Measurements from ENCODE around the gene PRG3. TPM values are rescaled to one million over a fixed set of nuclear protein-coding genes. Genes with fewer than 3 reads are reported as not detected.

The PRG3 gene
- total and polyA plus RNA-seq, 2 donors (not counting 3 experiments of a cell fraction or from before 2014, with no cell fraction given): not detected

DNA sequence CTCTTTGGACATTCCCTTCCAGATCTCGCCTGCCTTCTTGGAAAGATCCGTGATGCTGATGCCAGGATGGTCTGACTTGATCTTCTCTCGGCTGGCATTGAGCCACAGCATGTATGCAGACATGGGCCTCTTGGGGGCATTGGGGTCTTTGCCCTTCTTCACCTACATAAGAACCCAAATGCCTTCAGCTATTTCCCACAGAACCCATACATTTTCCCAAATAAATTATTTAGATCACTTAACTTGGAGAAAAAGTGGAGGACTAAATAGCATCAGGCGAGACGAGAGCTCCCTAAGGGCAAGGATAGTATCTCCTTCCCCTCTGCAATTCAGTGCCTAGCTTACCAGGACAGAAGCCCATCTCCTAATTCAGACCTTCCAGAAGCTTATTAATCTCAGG, 53.2 kb downstream of the PRG3 start:
- ChIA-PET POLR2A (no interaction called here), CTCF (no interaction called here)
- H3K36me3 ChIP-seq (ENCODE audit: control insufficient read depth in 2 of 2, extremely low read depth in 1 of 2, insufficient read depth in 2 of 2, low read length in 2 of 2): peaks cover 31 to 41% of the 10 kb centered on the region in 2 experiments
- H3K4me3 ChIP-seq (replicated peaks in 1 of 3; ENCODE audit: insufficient read depth in 1 of 3, low read depth in 1 of 3, low read length in 3 of 3): no peak overlapping the region
- H3K9me1 ChIP-seq (replicated peaks; ENCODE audit: control insufficient read depth, extremely low read depth, insufficient read depth, low read length): no peaks in the 10 kb centered on the region
- BruUV-seq (replicated peaks): no TSS peak
- no peaks in the 10 kb centered on the region for H4K20me1 ChIP-seq (replicated peaks; ENCODE audit: control insufficient read depth, extremely low read depth, insufficient read depth, low read length)
- H2AFZ ChIP-seq (ENCODE audit: low read depth, low read length): no peak overlapping the region
- H3K27me3 ChIP-seq (ENCODE audit: control insufficient read depth in 2 of 2, insufficient read depth in 2 of 2, low read length in 2 of 2): no peaks in the 10 kb centered on the region
- H3K4me2 ChIP-seq (ENCODE audit: insufficient read depth, low read length): no peak overlapping the region
- H3K27ac ChIP-seq (ENCODE audit: insufficient read depth, low read depth, low read length): no peak overlapping the region
- dilution Hi-C loops (cut with MboI; ENCODE audit: extremely low pct_ligation_motif_present, low sequenced_read_pairs): no loop called here
- intact Hi-C loops (cut with micrococcal nuclease): loop anchor here (5.0 kb wide), 1 partner anchor 320 kb away; the partner anchor contains the start of gene YPEL4
- FAIRE-seq (no peak), DNase-seq (ENCODE audit: low read depth, low spot score) (no peak)
- peaks cover 13% of the 10 kb centered on the region for H3K79me2 ChIP-seq (ENCODE audit: control insufficient read depth, insufficient read depth, low read length)
- no peaks in the 10 kb centered on the region for H3K9me3 ChIP-seq (replicated peaks; ENCODE audit: control insufficient read depth, insufficient read depth, low read length)
- no peak for TF ChIP-seq FOS (IDR thresholded peaks at IDR 0.05; ENCODE audit: borderline replicate concordance, insufficient read depth, low read length)
- TF ChIP-seq EZH2 (IDR thresholded peaks at IDR 0.05; ENCODE audit: borderline replicate concordance, low read depth, low read length, severe bottlenecking): no peak
- TF ChIP-seq, protein P1, sequence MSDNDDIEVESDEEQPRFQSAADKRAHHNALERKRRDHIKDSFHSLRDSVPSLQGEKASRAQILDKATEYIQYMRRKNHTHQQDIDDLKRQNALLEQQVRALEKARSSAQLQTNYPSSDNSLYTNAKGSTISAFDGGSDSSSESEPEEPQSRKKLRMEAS (IDR thresholded peaks at IDR 0.05; ENCODE audit: insufficient read depth, insufficient read length): no peak
- peaks cover 26% of the 10 kb centered on the region for H3K4me1 ChIP-seq (ENCODE audit: control insufficient read depth, extremely low read depth, insufficient read depth, low read length)
- H3K9ac ChIP-seq (replicated peaks; ENCODE audit: extremely low read depth, insufficient read depth, low read length): no peak overlapping the region

Other genes starting within 250 kb of the PRG3 start
- gene LRRC55, start 199.2 kb downstream of the PRG3 start, total RNA-seq: not detected in 2 replicates
- gene LRRC55, start 199.2 kb downstream of the PRG3 start, polyA plus RNA-seq: not detected in 2 replicates
- gene APLNR, start 143.9 kb downstream of the PRG3 start, total RNA-seq: 0.09 and 0.38 TPM in 2 replicates
- 0.03 and 0.04 TPM in 2 replicates for gene APLNR, start 143.9 kb downstream of the PRG3 start, polyA plus RNA-seq
- 93.6 and 111 TPM in 2 replicates for gene TNKS1BP1, start 56.2 kb downstream of the PRG3 start, total RNA-seq
- gene TNKS1BP1, start 56.2 kb downstream of the PRG3 start, polyA plus RNA-seq: 48.9 and 54.6 TPM in 2 replicates
- 140 and 146 TPM in 2 replicates for gene SSRP1, start 45.3 kb downstream of the PRG3 start, total RNA-seq
- 123 and 130 TPM in 2 replicates for gene SSRP1, start 45.3 kb downstream of the PRG3 start, polyA plus RNA-seq
- gene P2RX3, start 42.8 kb downstream of the PRG3 start, total RNA-seq: not detected in 2 replicates
- not detected in 2 replicates for gene P2RX3, start 42.8 kb downstream of the PRG3 start, polyA plus RNA-seq
- gene PRG2, start 9.5 kb upstream of the PRG3 start, total RNA-seq: 0.42 and 0.55 TPM in 2 replicates
- gene PRG2, start 9.5 kb upstream of the PRG3 start, polyA plus RNA-seq: 0.08 and 0.48 TPM in 2 replicates
- 68.9 and 89.4 TPM in 2 replicates for gene SLC43A3, start 46.0 kb upstream of the PRG3 start, total RNA-seq
- gene SLC43A3, start 46.0 kb upstream of the PRG3 start, polyA plus RNA-seq: 104 and 124 TPM in 2 replicates
- 0.83 and 1.3 TPM in 2 replicates for gene RTN4RL2, start 79.4 kb upstream of the PRG3 start, total RNA-seq
- 0.18 and 0.35 TPM in 2 replicates for gene RTN4RL2, start 79.4 kb upstream of the PRG3 start, polyA plus RNA-seq
- 11.3 and 13.7 TPM in 2 replicates for gene SLC43A1, start 134.6 kb upstream of the PRG3 start, total RNA-seq
- 19.5 and 22.7 TPM in 2 replicates for gene SLC43A1, start 134.6 kb upstream of the PRG3 start, polyA plus RNA-seq
- gene TIMM10, start 149.6 kb upstream of the PRG3 start, total RNA-seq: 64.2 and 105 TPM in 2 replicates
- 109 and 128 TPM in 2 replicates for gene TIMM10, start 149.6 kb upstream of the PRG3 start, polyA plus RNA-seq
- not detected in 2 replicates for gene SMTNL1, start 156.4 kb upstream of the PRG3 start, total RNA-seq
- not detected in 2 replicates for gene SMTNL1, start 156.4 kb upstream of the PRG3 start, polyA plus RNA-seq
- gene UBE2L6, start 186.5 kb upstream of the PRG3 start, total RNA-seq: 10.8 and 22.3 TPM in 2 replicates
- 25.2 and 31.2 TPM in 2 replicates for gene UBE2L6, start 186.5 kb upstream of the PRG3 start, polyA plus RNA-seq
- gene SERPING1, start 216.5 kb upstream of the PRG3 start, total RNA-seq: not detected in 2 replicates
- 0.30 TPM in 1 of 2 replicates, not detected in the other for gene SERPING1, start 216.5 kb upstream of the PRG3 start, polyA plus RNA-seq

All from endothelial cell of umbilical vein (primary cell).